Activated B cell treated with CpG ODN at 0.5 μM for 24 hours (primary cell): ENCODE data around the gene GSTA4. TPM values are rescaled to one million over a fixed set of nuclear protein-coding genes. Genes with fewer than 3 reads are reported as not detected.
"Not testable (repeated sequence)": the region's sequence is repeated elsewhere in the genome, so short reads cannot be mapped to it uniquely, and the experiment has no call there.

Source experiments
- ATAC-seq: fragments of 200-7000 bp; cut with Tn5 transposase; one replicate; pipeline ENCODE4 v1.10.0; 2021; ENCODE audit warnings: low read depth, mild to moderate bottlenecking, moderate library complexity
- CTCF ChIA-PET: fragments of 350-600 bp; sonication (Branson Sonifier 250); formaldehyde crosslinking; loops from one replicate; lab custom pipeline; 2021; ENCODE audit warnings: antibody characterized with exemption; lab: Charles Lee
- POLR2A ChIA-PET: fragments of 350-600 bp; sonication (Branson Sonifier 250); formaldehyde crosslinking; loops from one replicate; lab custom pipeline; 2021; ENCODE audit warnings: antibody characterized with exemption; lab: Charles Lee
- DNase-seq: peaks from one replicate; pipeline ENCODE4 v3.0.0; 2022
- H3K27ac Mint-ChIP-seq: one replicate; pipeline ENCODE4 v1.8.0; 2020; ENCODE audit warnings: mixed read lengths
- H3K27me3 Mint-ChIP-seq: one replicate; pipeline ENCODE4 v1.8.0; 2021; ENCODE audit warnings: mixed read lengths
- H3K36me3 Mint-ChIP-seq: one replicate; pipeline ENCODE4 v1.8.0; 2021; ENCODE audit warnings: low read depth, mixed read lengths
- H3K4me1 Mint-ChIP-seq: one replicate; pipeline ENCODE4 v1.8.0; 2021; ENCODE audit warnings: mixed read lengths
- H3K4me3 Mint-ChIP-seq: one replicate; pipeline ENCODE4 v1.8.0; 2020; ENCODE audit warnings: mild to moderate bottlenecking, mixed read lengths
- H3K9me3 Mint-ChIP-seq: one replicate; pipeline ENCODE4 v1.8.0; 2020; ENCODE audit warnings: mixed read lengths
- CTCF ChIP-seq: fragments of 200-600 bp; IDR thresholded peaks from one replicate; pipeline ENCODE4 v1.8.0; 2022; ENCODE audit warnings: antibody characterized with exemption, mild to moderate bottlenecking
- intact Hi-C: fragments of 100-400 bp; cut with micrococcal nuclease; formaldehyde crosslinking; loops from one replicate; pipeline ENCODE4 v1.15.1; 2024
- total RNA-seq: library from RNA; stranded (reverse); gene quantifications from 2 replicates; pipeline ENCODE4 v1.2.3, GENCODE V29; 2022

Gene GSTA4
- total RNA-seq, 1 donor from 2014 or later: 3.3 TPM

GRCh38 chr6:52964318-52964717 is 30.8 kb downstream of the GSTA4 start:
- POLR2A ChIA-PET: no interaction called here
- DNase-seq (no peak), ATAC-seq (no peak)
- peaks cover 2% of the 10 kb centered on the region for H3K9me3 Mint-ChIP-seq
- intact Hi-C loops: no loop called here
- no peak overlapping the region for H3K27ac Mint-ChIP-seq
- no peak for TF ChIP-seq CTCF
- CTCF ChIA-PET: interaction anchor here (0.9 kb wide), 1 partner anchor 9 kb away, joined by 3 read pairs; no protein-coding TSS in a partner anchor
- H3K4me3 Mint-ChIP-seq: no peak overlapping the region
- H3K27me3 Mint-ChIP-seq: no peaks in the 10 kb centered on the region
- no peaks in the 10 kb centered on the region for H3K36me3 Mint-ChIP-seq
- H3K4me1 Mint-ChIP-seq: peaks cover 3% of the 10 kb centered on the region

- no peak for DNase-seq
- no peak overlapping the region for H3K4me3 Mint-ChIP-seq
- no peak overlapping the region for H3K27ac Mint-ChIP-seq
- H3K4me1 Mint-ChIP-seq: peaks cover 3% of the 10 kb centered on the region
- ChIA-PET CTCF (no interaction called here), POLR2A (no interaction called here)
- no peaks in the 10 kb centered on the region for H3K36me3 Mint-ChIP-seq
- peaks cover 2% of the 10 kb centered on the region for H3K9me3 Mint-ChIP-seq
- intact Hi-C loops: no loop called here
- H3K27me3 Mint-ChIP-seq: no peaks in the 10 kb centered on the region
- TF ChIP-seq CTCF: no peak
- no peak for ATAC-seq
Measured at GRCh38 chr6:52962701-52963100, 32.4 kb downstream of the GSTA4 start.

- H3K4me1 Mint-ChIP-seq, intact Hi-C loops, CTCF ChIA-PET, H3K4me3 Mint-ChIP-seq, H3K36me3 Mint-ChIP-seq, ATAC-seq, POLR2A ChIA-PET, H3K27me3 Mint-ChIP-seq, H3K27ac Mint-ChIP-seq, H3K9me3 Mint-ChIP-seq, DNase-seq: not testable (repeated sequence)
Measured at GRCh38 chr6:52961022-52961421, 34.1 kb downstream of the GSTA4 start.

- intact Hi-C loops, H3K4me3 Mint-ChIP-seq, H3K4me1 Mint-ChIP-seq, CTCF ChIA-PET, DNase-seq, H3K9me3 Mint-ChIP-seq, H3K27me3 Mint-ChIP-seq, POLR2A ChIA-PET, H3K27ac Mint-ChIP-seq, H3K36me3 Mint-ChIP-seq, ATAC-seq: not testable (repeated sequence)
Measured at GRCh38 chr6:52960211-52960610, 34.9 kb downstream of the GSTA4 start.

GRCh38 chr6:52958546-52959255 is 36.4 kb downstream of the GSTA4 start:
- Mint-ChIP-seq H3K4me1 (peaks cover 3% of the 10 kb centered on the region), H3K36me3 (no peaks in the 10 kb centered on the region), H3K27me3 (peaks cover 2% of the 10 kb centered on the region), H3K4me3 (no peak overlapping the region), H3K27ac (no peak overlapping the region), H3K9me3 (peaks cover 2% of the 10 kb centered on the region)
- DNase-seq (no peak), ATAC-seq (no peak)
- ChIA-PET CTCF (no interaction called here), POLR2A (no interaction called here)
- intact Hi-C loops: no loop called here
- no peak for TF ChIP-seq CTCF

- ChIA-PET POLR2A (no interaction called here), CTCF (no interaction called here)
- DNase-seq (no peak), ATAC-seq (no peak)
- H3K4me3 Mint-ChIP-seq: no peak overlapping the region
- H3K9me3 Mint-ChIP-seq: no peaks in the 10 kb centered on the region
- TF ChIP-seq CTCF: no peak
- no peaks in the 10 kb centered on the region for H3K36me3 Mint-ChIP-seq
- H3K27ac Mint-ChIP-seq: no peak overlapping the region
- intact Hi-C loops: no loop called here
- H3K27me3 Mint-ChIP-seq: peaks cover 2% of the 10 kb centered on the region
- peaks cover 3% of the 10 kb centered on the region for H3K4me1 Mint-ChIP-seq
Measured at GRCh38 chr6:52955871-52956270, 39.2 kb downstream of the GSTA4 start.
